Brain microvascular endothelial cell (primary cell): ENCODE data around the gene AGBL1.

ENCODE experiments used
- DNase-seq: peaks from one replicate; pipeline ENCODE4 v3.0.0-alpha.2; 2020
- H3K27ac ChIP-seq: fragments of 250-450 bp; sonication (Bioruptor Pico); 2 replicates; pipeline ENCODE4 v1.5.1; 2020; ENCODE audit warnings: mild to moderate bottlenecking, moderate library complexity
- H3K27me3 ChIP-seq: fragments of 250-450 bp; sonication (Bioruptor Pico); replicated peaks from 2 replicates; pipeline ENCODE4 v1.5.1; 2020; ENCODE audit warnings: mild to moderate bottlenecking
- H3K36me3 ChIP-seq: fragments of 250-450 bp; sonication (Bioruptor Pico); replicated peaks from 2 replicates; pipeline ENCODE4 v1.5.1; 2020; ENCODE audit warnings: mild to moderate bottlenecking
- H3K4me3 ChIP-seq: 2 replicates; pipeline ENCODE4 v1.5.1; 2011; ENCODE audit warnings: low read depth, mild to moderate bottlenecking, control low read depth, low read length, moderate library complexity
- in situ Hi-C: cut with HindIII; loops from 2 replicates; pipeline ENCODE4 v1.10.0; 2017; ENCODE audit warnings: low sequenced_read_pairs, low pct_ligation_motif_present
- TF ChIP-seq, protein P1 (sequence below): IDR thresholded peaks from 2 replicates; pipeline ENCODE4 v1.5.1; 2011; ENCODE audit warnings: low read depth, mild to moderate bottlenecking, moderate library complexity, low read length, control low read depth, inconsistent platforms; ENCODE audit errors: missing control alignments

Gene AGBL1

DNA sequence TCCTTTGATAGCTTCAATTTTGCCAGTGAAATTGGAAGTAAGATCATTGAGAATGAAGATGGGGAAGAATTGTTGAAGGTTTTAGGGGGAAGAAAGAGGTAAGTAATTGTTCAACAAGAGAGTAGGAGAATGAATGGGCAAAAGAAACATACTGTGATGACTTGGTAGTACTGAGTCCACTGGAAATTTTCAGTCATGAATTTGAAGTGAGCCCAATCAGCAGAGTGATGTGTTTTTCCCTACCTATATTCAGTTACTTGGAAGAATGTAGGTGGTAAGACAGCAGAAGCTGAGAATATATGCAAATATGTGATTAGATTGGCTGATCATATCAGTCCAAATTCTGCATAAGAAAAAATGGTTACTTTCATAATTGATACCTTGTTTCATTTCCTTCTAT is 569.6 kb downstream of the AGBL1 start:
- TF ChIP-seq, protein P1, sequence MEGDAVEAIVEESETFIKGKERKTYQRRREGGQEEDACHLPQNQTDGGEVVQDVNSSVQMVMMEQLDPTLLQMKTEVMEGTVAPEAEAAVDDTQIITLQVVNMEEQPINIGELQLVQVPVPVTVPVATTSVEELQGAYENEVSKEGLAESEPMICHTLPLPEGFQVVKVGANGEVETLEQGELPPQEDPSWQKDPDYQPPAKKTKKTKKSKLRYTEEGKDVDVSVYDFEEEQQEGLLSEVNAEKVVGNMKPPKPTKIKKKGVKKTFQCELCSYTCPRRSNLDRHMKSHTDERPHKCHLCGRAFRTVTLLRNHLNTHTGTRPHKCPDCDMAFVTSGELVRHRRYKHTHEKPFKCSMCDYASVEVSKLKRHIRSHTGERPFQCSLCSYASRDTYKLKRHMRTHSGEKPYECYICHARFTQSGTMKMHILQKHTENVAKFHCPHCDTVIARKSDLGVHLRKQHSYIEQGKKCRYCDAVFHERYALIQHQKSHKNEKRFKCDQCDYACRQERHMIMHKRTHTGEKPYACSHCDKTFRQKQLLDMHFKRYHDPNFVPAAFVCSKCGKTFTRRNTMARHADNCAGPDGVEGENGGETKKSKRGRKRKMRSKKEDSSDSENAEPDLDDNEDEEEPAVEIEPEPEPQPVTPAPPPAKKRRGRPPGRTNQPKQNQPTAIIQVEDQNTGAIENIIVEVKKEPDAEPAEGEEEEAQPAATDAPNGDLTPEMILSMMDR, result no peak
- in situ Hi-C loops, result no loop called here
- no peaks in the 10 kb centered on the region for H3K36me3 ChIP-seq
- H3K4me3 ChIP-seq, result no peak overlapping the region
- DNase-seq, result no peak
- no peak overlapping the region for H3K27ac ChIP-seq
- H3K27me3 ChIP-seq, result no peaks in the 10 kb centered on the region

DNA sequence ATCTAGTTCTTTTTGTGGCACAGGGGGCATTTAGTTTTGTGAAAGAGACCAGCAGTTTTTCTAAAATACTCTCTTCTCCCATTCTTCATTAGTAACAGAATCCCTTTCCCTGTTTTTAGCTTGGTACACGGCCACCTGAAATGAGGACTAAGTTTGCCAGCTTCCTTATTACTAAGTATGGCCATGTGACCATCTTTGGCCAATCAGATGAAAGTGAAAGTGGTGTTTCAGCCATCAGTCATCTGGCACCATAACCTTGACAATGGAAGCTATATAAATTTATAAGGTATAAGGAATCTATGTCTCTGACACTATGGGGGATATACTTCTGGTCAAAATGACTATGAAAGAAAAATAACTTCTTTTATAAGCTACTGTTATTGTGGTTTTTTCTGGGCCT is 570.4 kb downstream of the AGBL1 start:
- TF ChIP-seq, protein P1, result no peak
- no peak for DNase-seq
- in situ Hi-C loops, result no loop called here
- Histone ChIP-seq H3K27me3 (no peaks in the 10 kb centered on the region), H3K4me3 (no peak overlapping the region), H3K27ac (no peak overlapping the region), H3K36me3 (no peaks in the 10 kb centered on the region)

DNA sequence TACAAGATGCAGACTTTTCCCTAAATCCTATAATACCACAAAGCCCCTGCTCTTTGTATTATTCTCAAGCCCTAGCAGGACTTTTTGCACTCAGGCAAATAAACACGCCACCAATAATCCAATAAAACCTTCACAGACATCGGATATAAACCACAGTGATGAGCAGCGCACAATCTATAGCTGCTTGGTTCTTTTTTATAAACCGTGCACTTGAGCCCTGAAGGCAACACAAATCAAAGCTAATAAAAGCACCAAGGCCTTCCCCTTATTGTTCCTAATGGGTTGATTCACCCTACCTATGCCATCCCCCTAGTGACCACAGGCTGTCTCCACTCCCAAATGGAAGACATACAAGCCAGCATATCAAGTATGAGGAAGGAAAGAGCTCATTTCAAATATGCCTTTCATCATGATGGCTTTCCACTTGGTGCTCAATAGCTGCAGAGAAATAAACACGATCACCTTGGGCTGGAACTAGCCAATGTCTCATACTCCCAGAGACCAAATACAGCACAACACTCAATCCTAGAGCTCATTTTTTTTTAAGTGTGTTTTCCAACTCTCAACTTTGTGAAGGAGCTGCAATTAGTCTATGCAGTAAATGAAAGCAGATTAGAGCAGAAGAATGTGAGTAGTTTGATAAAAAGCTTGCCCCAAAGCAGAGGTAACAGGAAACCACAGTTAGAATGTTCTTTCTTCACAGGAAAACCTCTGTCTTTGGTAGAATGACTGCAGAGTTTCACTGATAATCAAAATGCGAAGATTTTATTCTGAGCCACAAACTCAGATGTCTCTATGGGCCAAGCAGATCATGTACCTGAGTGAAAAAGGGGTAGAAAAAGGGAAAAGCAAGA is 573.9 kb downstream of the AGBL1 start:
- in situ Hi-C loops, result no loop called here
- H3K4me3 ChIP-seq, result no peak overlapping the region
- no peak for DNase-seq
- H3K36me3 ChIP-seq, result no peaks in the 10 kb centered on the region
- TF ChIP-seq, protein P1, result no peak
- H3K27me3 ChIP-seq, result no peaks in the 10 kb centered on the region
- no peak overlapping the region for H3K27ac ChIP-seq

DNA sequence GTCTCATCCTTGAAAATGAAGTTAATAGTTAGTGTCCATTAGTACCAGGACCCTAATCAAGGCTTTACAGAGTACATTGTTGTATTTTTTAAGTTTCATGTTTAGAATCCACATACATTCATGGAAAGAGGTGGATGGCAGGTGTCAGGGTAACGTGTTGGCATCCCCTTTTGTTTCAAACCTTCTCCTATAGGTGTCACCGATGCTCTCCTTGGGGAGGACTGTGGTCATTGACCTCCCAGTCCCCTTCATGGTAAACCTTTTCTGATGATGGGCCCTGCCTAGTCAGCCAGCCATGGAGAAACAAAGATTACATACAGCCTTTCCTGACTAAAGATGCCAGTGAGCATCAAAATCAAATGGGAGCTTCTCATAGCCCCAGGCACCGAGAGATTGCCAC is 574.8 kb downstream of the AGBL1 start:
- Histone ChIP-seq H3K4me3 (no peak overlapping the region), H3K27me3 (no peaks in the 10 kb centered on the region), H3K27ac (no peak overlapping the region), H3K36me3 (no peaks in the 10 kb centered on the region)
- in situ Hi-C loops, result no loop called here
- no peak for DNase-seq
- TF ChIP-seq, protein P1, result no peak

DNA sequence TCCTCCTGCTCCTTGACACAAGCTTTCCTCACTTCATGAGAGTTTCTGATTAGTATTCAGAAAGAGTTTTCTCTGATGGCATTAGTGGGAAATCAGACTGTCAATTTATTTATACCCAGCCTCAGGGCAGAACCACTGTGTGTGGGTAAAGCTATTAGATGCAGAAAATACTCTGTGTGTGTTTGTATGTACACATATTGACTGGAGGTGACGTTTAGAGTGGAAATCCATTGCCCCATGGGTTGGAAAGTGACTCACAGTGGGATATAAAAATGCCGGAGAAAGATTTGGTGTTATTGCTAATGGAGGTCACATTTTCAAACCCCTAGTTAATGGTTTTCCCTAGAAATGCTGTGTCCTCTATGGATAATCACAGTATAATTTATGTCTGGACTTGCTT is 577.6 kb downstream of the AGBL1 start:
- H3K27ac ChIP-seq, result no peak overlapping the region
- H3K36me3 ChIP-seq, result no peaks in the 10 kb centered on the region
- H3K27me3 ChIP-seq, result no peaks in the 10 kb centered on the region
- no peak for DNase-seq
- in situ Hi-C loops, result no loop called here
- TF ChIP-seq, protein P1, result no peak
- H3K4me3 ChIP-seq, result no peak overlapping the region
